ENCODE measurements around the gene MMD2. TPM values are rescaled to one million over a fixed set of nuclear protein-coding genes. Genes with fewer than 3 reads are reported as not detected.

The MMD2 gene
- total and polyA plus RNA-seq, 2 donors (not counting 3 experiments of a cell fraction or from before 2014, with no cell fraction given): not detected

GRCh38 chr7:4965295-4966022 is 6.5 kb upstream of the MMD2 start:
- Histone ChIP-seq H2AFZ (ENCODE audit: low read depth, low read length) (no peak overlapping the region), H3K4me1 (ENCODE audit: control insufficient read depth, extremely low read depth, insufficient read depth, low read length) (no peaks in the 10 kb centered on the region), H3K9me1 (replicated peaks; ENCODE audit: control insufficient read depth, extremely low read depth, insufficient read depth, low read length) (no peaks in the 10 kb centered on the region), H3K4me2 (ENCODE audit: insufficient read depth, low read length) (no peak overlapping the region), H3K4me3 (replicated peaks in 1 of 3; ENCODE audit: insufficient read depth in 1 of 3, low read depth in 1 of 3, low read length in 3 of 3) (no peak overlapping the region), H3K27ac (ENCODE audit: insufficient read depth, low read depth, low read length) (no peak overlapping the region), H3K9ac (replicated peaks; ENCODE audit: extremely low read depth, insufficient read depth, low read length) (no peak overlapping the region), H3K36me3 (ENCODE audit: control insufficient read depth in 2 of 2, extremely low read depth in 1 of 2, insufficient read depth in 2 of 2, low read length in 2 of 2) (no peaks in the 10 kb centered on the region), H3K9me3 (replicated peaks; ENCODE audit: control insufficient read depth, insufficient read depth, low read length) (no peaks in the 10 kb centered on the region), H4K20me1 (replicated peaks; ENCODE audit: control insufficient read depth, extremely low read depth, insufficient read depth, low read length) (no peaks in the 10 kb centered on the region), H3K79me2 (ENCODE audit: control insufficient read depth, insufficient read depth, low read length) (no peaks in the 10 kb centered on the region), H3K27me3 (ENCODE audit: control insufficient read depth in 2 of 2, insufficient read depth in 2 of 2, low read length in 2 of 2) (no peaks in the 10 kb centered on the region)
- FAIRE-seq (no peak), DNase-seq (ENCODE audit: low read depth, low spot score) (no peak)
- intact Hi-C loops (cut with micrococcal nuclease) (no loop called here), dilution Hi-C loops (cut with MboI; ENCODE audit: extremely low pct_ligation_motif_present, low sequenced_read_pairs) (no loop called here)
- TF ChIP-seq MAX (IDR thresholded peaks at IDR 0.05; ENCODE audit: insufficient read depth, insufficient read length) (no peak), JUN (IDR thresholded peaks at IDR 0.05; ENCODE audit: borderline replicate concordance, insufficient read depth, insufficient read length, low read depth) (no peak), FOS (IDR thresholded peaks at IDR 0.05; ENCODE audit: borderline replicate concordance, insufficient read depth, low read length) (no peak), POLR2A (IDR thresholded peaks at IDR 0.05; ENCODE audit: low read depth, low read length) (no peak), POLR2AphosphoS5 (IDR thresholded peaks at IDR 0.05; ENCODE audit: insufficient read depth, low read depth, low read length) (no peak), MYC (IDR thresholded peaks at IDR 0.05; ENCODE audit: low read depth, low read length) (no peak), GATA2 (IDR thresholded peaks at IDR 0.05; ENCODE audit: insufficient read depth, insufficient read length, low read depth, low read length) (no peak), EZH2 (IDR thresholded peaks at IDR 0.05; ENCODE audit: borderline replicate concordance, low read depth, low read length, severe bottlenecking) (no peak), CTCF (IDR thresholded peaks at IDR 0.05; ENCODE audit: extremely low read depth in 1 of 2, insufficient read depth in 1 of 2, low read depth in 1 of 2, low read length in 2 of 2) (no peak)
- BruUV-seq (replicated peaks): no TSS peak
- ChIA-PET POLR2A (no interaction called here), CTCF (interaction anchor here (0.8 to 2.4 kb wide), 2 partner anchors 9 to 1596 kb away, joined by 4 to 6 read pairs; no protein-coding TSS in a partner anchor)
